HEK293 (cell line): ENCODE measurements around the gene VPS37C.

ENCODE experiments used
- ATF2 ChIP-seq: fragments of 450-650 bp; formaldehyde crosslinking; IDR thresholded peaks from 2 replicates; pipeline ENCODE4 v1.5.1; 2016; ENCODE audit warnings: missing biosample characterization, missing genetic modification characterization, low read depth
- CTCF ChIP-seq: fragments of 450-650 bp; formaldehyde crosslinking; IDR thresholded peaks from 2 replicates; pipeline ENCODE4 v1.5.1; 2016; ENCODE audit warnings: missing biosample characterization, missing genetic modification characterization
- PRDM1 ChIP-seq: fragments of 450-650 bp; formaldehyde crosslinking; IDR thresholded peaks from 2 replicates; pipeline ENCODE4; 2016; ENCODE audit warnings: missing biosample characterization, missing genetic modification characterization
- ZBTB7A ChIP-seq: fragments of 450-650 bp; formaldehyde crosslinking; IDR thresholded peaks from 2 replicates; pipeline ENCODE4 v1.5.1; 2016; ENCODE audit warnings: low read depth, missing biosample characterization, missing genetic modification characterization
- ZNF133 ChIP-seq: fragments of 450-650 bp; formaldehyde crosslinking; IDR thresholded peaks from 2 replicates; pipeline ENCODE4 v1.5.1; 2016; ENCODE audit warnings: missing biosample characterization, missing genetic modification characterization
- ZNF239 ChIP-seq: fragments of 450-650 bp; formaldehyde crosslinking; IDR thresholded peaks from 2 replicates; pipeline ENCODE4 v1.5.1; 2016; ENCODE audit warnings: missing biosample characterization, missing genetic modification characterization
- ZNF274 ChIP-seq, 2 experiments: fragments of 200-500 bp in 1 of 2; fragments of 450-650 bp in 1 of 2; sonication (Bioruptor generic) in 1 of 2; formaldehyde crosslinking in 1 of 2; IDR thresholded peaks; 2 replicates each; pipeline versions ENCODE4 v1.5.1 to v1.6.1; 2014 to 2016; ENCODE audit warnings: borderline replicate concordance in 1 of 2, inconsistent platforms in 1 of 2, low read length in 1 of 2, missing biosample characterization in 1 of 2, missing genetic modification characterization in 1 of 2
- ZNF394 ChIP-seq: fragments of 450-650 bp; formaldehyde crosslinking; IDR thresholded peaks from 2 replicates; pipeline ENCODE4 v1.5.1; 2016; ENCODE audit warnings: missing biosample characterization, missing genetic modification characterization, mild to moderate bottlenecking, moderate library complexity, borderline replicate concordance
- ZNF398 ChIP-seq: fragments of 450-650 bp; formaldehyde crosslinking; IDR thresholded peaks from 2 replicates; pipeline ENCODE4 v1.5.1; 2017; ENCODE audit warnings: missing biosample characterization, missing genetic modification characterization
- ZNF518A ChIP-seq: fragments of 450-650 bp; formaldehyde crosslinking; conservative IDR thresholded peaks from 2 replicates; pipeline ENCODE4 v1.5.1; 2016; ENCODE audit warnings: low read depth, missing biosample characterization, missing genetic modification characterization
- ZNF639 ChIP-seq: fragments of 450-650 bp; formaldehyde crosslinking; IDR thresholded peaks from 2 replicates; pipeline ENCODE4 v1.5.1; 2016; ENCODE audit warnings: missing biosample characterization, missing genetic modification characterization
- ZNF747 ChIP-seq: fragments of 450-650 bp; formaldehyde crosslinking; IDR thresholded peaks from 2 replicates; pipeline ENCODE4 v1.5.1; 2016; ENCODE audit warnings: missing biosample characterization, missing genetic modification characterization
- ZNF777 ChIP-seq: fragments of 450-650 bp; formaldehyde crosslinking; IDR thresholded peaks from 2 replicates; pipeline ENCODE4 v1.5.1; 2017; ENCODE audit warnings: missing biosample characterization, missing genetic modification characterization, borderline replicate concordance

- TF ChIP-seq ATF2 (tag by site-specific recombination) (no peak), ZNF394 (tag by site-specific recombination) (no peak), PRDM1 (tag by site-specific recombination) (no peak), CTCF (no peak), ZNF777 (tag by site-specific recombination) (no peak), ZNF747 (tag by site-specific recombination) (no peak), ZNF398 (no peak), ZNF274 (IDR thresholded peaks at IDR 0.05; ENCODE audit: low read length) (no peak), ZNF274 (tag by site-specific recombination; IDR thresholded peaks at IDR 0.05; ENCODE audit: borderline replicate concordance) (no peak), ZNF239 (tag by site-specific recombination) (no peak), ZNF639 (no peak), ZBTB7A (tag by site-specific recombination) (no peak), ZNF133 (tag by site-specific recombination) (no peak), ZNF518A (tag by site-specific recombination) (no peak)
These were observed 1.1 kb upstream of the VPS37C start for GRCh38 chr11:61162092-61162941.
